ENCODE results near the gene ITGA11. TPM values are rescaled to one million over a fixed set of nuclear protein-coding genes. Genes with fewer than 3 reads are reported as not detected.
A peak's percentile ranks its signal among the peaks of the same experiment; 100 is the strongest.
"Not testable (repeated sequence)": the region's sequence is repeated elsewhere in the genome, so short reads cannot be mapped to it uniquely, and the experiment has no call there.

Gene ITGA11
- total RNA-seq, 2 donors from 2014 or later: 12.6 to 35.4 TPM

DNA sequence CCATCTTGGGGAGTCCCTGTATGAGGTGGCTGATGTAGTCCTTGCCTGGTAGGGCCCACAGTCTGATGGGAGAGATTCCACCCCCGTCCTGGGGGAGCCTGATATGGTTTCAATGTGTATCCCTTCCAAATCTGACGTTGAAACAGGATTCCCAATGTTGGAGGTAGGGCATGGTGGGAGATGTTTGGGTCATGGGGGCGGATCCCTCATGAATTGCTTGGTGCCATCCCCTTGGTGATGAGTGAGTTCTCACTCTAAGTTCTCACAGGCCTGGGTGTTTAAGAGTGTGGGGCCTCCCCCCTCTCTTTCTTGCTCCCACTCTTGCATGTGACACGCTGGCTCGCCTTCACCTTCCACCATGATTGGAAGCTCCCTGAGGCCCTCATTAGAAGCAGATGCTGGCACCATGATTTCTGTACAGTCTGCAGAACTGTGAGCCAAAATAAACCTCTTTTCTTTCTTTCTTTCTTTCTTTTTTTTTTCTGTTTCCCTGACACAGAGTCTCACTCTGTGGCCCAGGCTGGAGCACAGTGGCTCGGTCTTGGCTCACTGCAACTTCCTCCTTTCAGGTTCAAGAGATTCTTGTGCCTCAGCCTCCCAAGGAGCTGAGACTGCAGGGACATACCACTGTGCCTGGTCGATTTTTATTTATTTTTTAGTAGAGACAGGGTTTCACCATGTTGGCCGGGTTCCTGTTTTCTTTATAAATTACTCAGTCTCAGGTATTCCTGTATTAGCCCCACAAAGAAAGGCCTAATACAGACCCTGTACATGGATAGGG, 28.6 kb downstream of the ITGA11 start:
- TF ChIP-seq CTCF (IDR thresholded peaks at IDR 0.05): no peak
- Histone ChIP-seq H3K27ac (no peak overlapping the region), H3K4me1 (peaks cover 0 to 8% of the 10 kb centered on the region in 2 donors), H3K4me3 (no peak overlapping the region), H3K9me3 (no peaks in the 10 kb centered on the region), H3K27me3 (no peaks in the 10 kb centered on the region), H3K36me3 (no peaks in the 10 kb centered on the region)
- DNase-seq (ENCODE audit: low spot score): peak; percentile 16

GRCh38 chr15:68402432-68403160, 29.4 kb downstream of the ITGA11 start:
- Histone ChIP-seq H3K9me3 (no peaks in the 10 kb centered on the region), H3K27ac (no peak overlapping the region), H3K4me3 (no peak overlapping the region), H3K36me3 (no peaks in the 10 kb centered on the region), H3K4me1 (peaks cover 0 to 5% of the 10 kb centered on the region in 2 donors), H3K27me3 (no peaks in the 10 kb centered on the region)
- TF ChIP-seq CTCF (IDR thresholded peaks at IDR 0.05): no peak
- DNase-seq (ENCODE audit: low spot score): peak; percentile 55

GRCh38 chr15:68401496-68402431, 30.2 kb downstream of the ITGA11 start:
- Histone ChIP-seq H3K27me3 (no peaks in the 10 kb centered on the region), H3K36me3 (no peaks in the 10 kb centered on the region), H3K4me3 (no peak overlapping the region), H3K4me1 (peaks cover 0 to 5% of the 10 kb centered on the region in 2 donors), H3K27ac (no peak overlapping the region), H3K9me3 (no peaks in the 10 kb centered on the region)
- peak; percentile 26 for DNase-seq (ENCODE audit: low spot score)
- no peak for TF ChIP-seq CTCF (IDR thresholded peaks at IDR 0.05)

DNA sequence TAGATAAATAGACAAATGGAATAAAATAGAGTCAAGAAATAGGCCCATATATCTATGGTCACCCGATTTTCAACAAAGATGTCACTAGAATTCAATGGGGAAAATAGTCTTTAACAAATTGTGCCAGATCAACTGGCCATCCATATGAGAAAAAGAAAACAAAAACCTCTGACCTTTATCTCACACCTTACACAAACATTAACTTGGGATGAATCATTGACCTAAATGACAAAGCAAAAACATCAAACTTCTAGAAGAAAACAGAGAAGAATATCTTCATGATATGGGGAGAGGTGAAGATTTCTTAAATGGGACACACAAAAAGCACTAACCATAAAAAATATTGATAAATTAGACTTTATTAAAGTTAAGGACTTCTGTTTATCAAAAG, 31.9 kb downstream of the ITGA11 start:
- H3K4me3 ChIP-seq: no peak overlapping the region
- H3K4me1 ChIP-seq: peaks cover 0 to under 1% of the 10 kb centered on the region in 2 donors
- no peaks in the 10 kb centered on the region for H3K36me3 ChIP-seq
- no peak for TF ChIP-seq CTCF (IDR thresholded peaks at IDR 0.05)
- H3K27me3 ChIP-seq: no peaks in the 10 kb centered on the region
- H3K27ac ChIP-seq: no peak overlapping the region
- H3K9me3 ChIP-seq: no peaks in the 10 kb centered on the region
- no peak for DNase-seq (ENCODE audit: low spot score)

- Histone ChIP-seq H3K9me3 (no peaks in the 10 kb centered on the region), H3K36me3 (no peaks in the 10 kb centered on the region), H3K4me1 (no peaks in the 10 kb centered on the region), H3K27me3 (no peaks in the 10 kb centered on the region), H3K4me3 (no peak overlapping the region), H3K27ac (no peak overlapping the region)
- TF ChIP-seq CTCF (IDR thresholded peaks at IDR 0.05): no peak
- no peak for DNase-seq (ENCODE audit: low spot score)
Observed at GRCh38 chr15:68399096-68400065, 32.6 kb downstream of the ITGA11 start.

GRCh38 chr15:68397999-68398398, 34.0 kb downstream of the ITGA11 start:
- H3K36me3 ChIP-seq; DNase-seq (ENCODE audit: low spot score); H3K4me1 ChIP-seq; H3K27ac ChIP-seq; H3K27me3 ChIP-seq; H3K4me3 ChIP-seq; H3K9me3 ChIP-seq: not testable (repeated sequence)

Data from right atrium auricular region (tissue), 2 donors.